Ovary (tissue), 3 donors: ENCODE data around the gene ARRDC3.
"Not testable (repeated sequence)": the region's sequence is repeated elsewhere in the genome, so short reads cannot be mapped to it uniquely, and the experiment has no call there.

ENCODE experiments used
- CTCF ChIP-seq, 3 donors: fragments of 450-650 bp in 2 of 3; fragments of 200-600 bp in 1 of 3; IDR thresholded peaks; one replicate each; pipeline versions ENCODE4 v1.5.1 to v1.8.0; 2016 to 2022; ENCODE audit warnings: antibody characterized with exemption in 3 of 3, mild to moderate bottlenecking in 1 of 3
- POLR2A ChIP-seq: fragments of 450-650 bp; IDR thresholded peaks from one replicate; pipeline ENCODE4 v1.6.1; 2017; ENCODE audit warnings: antibody characterized with exemption, mild to moderate bottlenecking, moderate library complexity
- donor health status: DM: no; HTN: no; CAD: no.

GRCh38 chr5:91322981-91323380 is 60.1 kb downstream of the ARRDC3 start:
- TF ChIP-seq CTCF (IDR thresholded peaks at IDR 0.05); POLR2A: not testable (repeated sequence)
